ENCODE data around the gene ENKD1.

The ENKD1 gene

DNA sequence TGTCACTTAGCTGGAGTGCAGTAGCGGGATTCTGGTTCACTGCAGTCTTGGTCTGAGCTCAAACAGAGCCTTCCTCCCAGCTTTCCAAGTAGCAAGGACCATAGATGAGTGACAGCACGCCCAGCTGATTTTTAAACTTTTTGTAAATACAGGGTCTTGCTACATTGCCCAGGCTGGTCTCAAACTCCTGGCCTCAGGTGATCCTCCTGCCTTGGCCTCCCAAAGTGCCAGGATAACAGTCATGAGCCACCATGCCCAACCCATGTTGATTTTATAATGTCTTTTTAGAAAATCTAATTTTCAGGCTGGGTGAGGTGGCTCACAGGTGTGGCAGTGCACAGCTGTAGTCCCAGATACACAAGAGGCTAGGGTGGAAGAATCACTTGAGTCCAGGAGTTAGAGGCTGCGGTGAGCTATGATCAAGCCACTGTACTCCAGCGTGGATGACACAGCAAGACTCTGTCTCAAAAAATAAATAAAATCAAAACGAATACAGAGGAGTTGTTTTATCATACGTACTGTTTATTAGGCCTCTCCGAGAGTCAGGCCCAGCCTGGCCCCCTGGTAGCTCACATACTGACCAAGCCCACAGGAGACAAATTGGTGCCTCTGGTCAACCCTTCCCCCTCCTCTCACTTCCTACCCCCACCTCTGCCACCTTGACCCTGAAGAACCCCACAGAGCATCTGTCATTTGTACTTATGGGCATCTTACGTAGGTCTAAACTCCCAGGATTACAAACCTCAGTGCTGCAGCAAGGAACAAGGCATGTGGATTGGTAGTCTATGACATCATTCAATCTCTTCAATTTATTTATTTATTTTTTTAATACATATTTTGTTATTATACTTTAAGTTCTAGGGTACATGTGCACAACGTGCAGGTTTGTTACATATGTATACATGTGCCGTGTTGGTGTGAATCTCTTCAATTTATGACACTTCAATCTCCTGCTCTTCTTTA is 13.7 kb upstream of the ENKD1 start:
- no peak for DNase-seq (ENCODE audit: low spot score)

DNA sequence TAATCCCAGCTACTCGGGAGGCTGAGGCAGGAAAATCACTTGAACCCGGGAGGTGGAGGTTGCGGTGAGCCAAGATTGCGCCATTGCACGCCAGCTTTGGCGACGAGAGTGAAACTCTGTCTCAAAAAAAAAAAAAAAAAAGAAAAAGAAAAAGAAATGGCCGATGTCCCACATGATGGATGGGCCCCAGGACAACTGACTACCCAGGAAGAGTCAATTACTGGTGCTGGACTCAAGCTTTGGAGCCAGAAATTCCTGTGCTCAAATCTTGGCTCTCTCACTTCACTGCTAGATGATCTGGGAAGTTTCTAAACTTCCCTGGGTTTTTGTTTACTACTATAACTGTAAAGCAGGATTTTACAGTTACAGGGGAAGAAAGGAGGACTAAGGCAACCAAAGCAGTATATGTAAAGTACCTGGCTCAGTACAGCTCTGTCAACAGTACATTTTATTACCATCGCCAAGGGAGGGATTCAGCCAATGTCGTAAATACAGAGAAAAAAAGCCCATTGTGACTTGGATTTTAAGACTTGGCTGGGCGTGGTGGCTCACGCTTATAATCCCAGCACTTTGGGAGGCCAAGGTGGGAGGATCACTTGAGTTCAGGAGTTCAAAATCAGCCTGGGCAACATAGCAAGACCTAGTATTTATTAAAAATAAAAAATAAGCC is 11.9 kb upstream of the ENKD1 start:
- no peak for DNase-seq (ENCODE audit: low spot score)

DNA sequence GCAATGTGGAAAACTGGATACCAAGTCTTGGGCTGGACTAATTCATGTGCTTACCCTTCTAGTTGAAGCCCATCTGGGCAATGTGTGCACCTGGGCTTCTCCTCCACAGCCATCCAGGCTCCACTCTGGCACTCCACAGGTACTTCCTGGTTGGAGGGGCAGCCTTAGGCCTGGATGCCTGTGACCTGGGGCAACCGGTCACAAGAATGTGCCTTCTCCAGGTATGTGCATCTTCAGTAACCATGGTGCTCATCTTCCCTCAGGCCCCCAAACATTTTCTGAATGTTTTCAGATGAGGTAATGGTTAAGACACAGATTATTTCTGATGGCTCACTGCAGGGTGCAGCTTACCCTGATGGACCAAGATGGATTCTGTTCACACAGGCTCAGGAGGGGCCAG is 11.2 kb upstream of the ENKD1 start:
- no peak for DNase-seq (ENCODE audit: low spot score)

DNA sequence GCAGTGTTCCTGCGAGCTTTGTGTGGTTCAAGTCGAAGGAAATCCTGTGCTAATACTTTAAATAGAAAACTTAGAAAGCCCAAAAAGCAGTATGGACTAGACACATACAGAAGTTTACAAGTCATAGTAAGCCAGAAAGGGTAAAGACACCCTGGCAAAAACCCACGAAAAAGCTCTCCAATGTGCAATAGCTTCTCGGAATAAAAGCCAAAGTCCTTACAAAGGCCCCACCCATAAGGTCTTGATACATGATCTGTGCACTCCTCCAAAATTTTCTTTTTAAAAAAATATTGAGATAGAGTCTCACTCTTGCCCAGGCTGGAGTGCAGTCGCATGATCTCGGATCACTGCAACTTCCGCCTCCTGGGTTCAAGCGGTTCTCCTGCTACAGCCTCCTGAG is 10.4 kb upstream of the ENKD1 start:
- DNase-seq (ENCODE audit: low spot score), result no peak

DNA sequence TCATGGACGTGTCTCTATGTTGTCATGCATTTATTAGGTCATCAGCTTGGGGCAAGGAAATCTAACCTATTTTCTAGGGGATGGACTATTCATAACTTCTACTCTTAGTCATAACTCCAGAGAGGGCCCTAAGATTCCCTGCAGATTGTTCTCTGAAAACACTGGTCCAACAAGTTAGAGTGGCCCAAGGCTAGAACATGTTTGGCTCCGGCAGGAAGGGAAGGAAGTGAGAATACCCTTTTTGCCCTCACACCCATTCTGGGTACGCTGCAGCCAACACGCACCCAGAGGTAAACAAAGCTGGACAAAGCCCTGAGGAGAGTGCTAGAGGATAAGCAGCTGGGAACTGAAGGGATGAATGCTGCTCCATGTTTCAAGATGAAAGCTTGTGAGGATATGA is 10.0 kb upstream of the ENKD1 start:
- DNase-seq (ENCODE audit: low spot score), result no peak

DNA sequence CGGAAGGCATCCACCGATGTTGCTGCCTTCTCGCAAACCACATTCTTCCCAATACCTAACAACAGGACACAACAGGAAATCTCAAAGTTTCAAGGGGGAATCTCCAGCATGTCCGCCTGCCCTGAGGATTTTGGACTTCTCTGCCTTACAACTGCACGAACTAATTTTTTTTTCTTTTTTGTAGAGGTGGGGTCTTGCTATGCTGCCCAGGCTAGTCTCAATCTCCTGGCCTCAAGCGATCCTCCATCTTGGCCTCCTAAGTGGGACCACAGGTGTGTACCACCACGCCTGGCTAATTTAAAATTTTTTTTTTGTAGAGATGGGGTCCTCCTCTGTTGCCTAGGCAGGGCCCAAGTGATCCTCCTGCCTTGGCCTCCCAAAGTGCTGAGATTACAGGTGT is 9.4 kb upstream of the ENKD1 start:
- no peak for DNase-seq (ENCODE audit: low spot score)

DNA sequence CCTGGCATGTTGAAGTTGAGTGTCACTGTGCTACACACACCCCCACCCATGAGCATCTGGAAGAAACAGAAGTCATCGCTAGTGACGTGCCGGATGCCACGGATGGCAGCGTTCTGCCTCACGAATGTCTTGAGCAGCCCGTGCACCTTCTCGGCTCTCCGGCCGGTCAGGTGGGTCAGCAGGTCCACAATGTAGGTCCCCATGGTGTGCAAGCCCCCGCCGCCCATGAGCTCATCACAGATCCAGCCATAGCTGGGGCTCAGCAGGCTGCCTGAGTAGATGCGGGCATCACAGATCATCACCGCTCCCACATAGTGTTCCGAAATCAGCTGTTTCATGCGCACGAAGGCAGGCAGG is 9.0 kb upstream of the ENKD1 start:
- DNase-seq (ENCODE audit: low spot score), result no peak

DNA sequence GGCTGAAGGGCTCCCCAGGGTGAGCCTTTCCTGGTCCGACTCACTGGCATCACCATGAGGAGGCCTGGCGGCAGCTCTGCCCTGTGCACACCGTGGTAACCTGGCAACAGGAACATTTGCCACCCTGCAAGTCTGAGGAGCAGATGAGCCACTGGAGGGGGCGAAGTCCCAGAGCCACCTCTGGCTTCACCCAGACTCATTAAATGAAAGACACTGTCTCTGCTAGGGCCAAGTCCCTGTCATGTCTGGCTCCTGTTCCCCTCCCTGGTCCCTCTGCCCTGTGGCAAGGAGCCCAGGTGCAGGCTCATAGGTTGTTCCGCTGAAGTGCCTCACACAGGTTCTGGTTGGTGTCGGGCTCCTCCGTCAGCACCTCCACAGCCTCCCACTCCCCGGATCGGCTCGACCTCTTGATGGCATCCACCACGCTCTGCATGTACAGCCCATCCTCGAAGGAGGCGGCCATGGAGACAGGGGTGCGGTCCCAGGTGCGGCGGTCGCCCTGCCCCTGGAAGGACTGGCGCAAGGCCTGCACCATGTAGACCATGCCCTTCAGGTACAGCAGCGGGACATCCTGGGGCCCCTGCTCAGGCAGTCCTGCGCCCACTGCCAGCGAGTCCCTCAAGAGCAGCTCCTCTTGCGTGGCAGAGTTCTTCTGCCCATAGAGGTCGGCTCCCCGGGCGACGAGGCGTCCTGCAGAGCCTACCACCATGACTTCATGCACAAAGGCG is 8.5 kb upstream of the ENKD1 start:
- no peak for DNase-seq (ENCODE audit: low spot score)

DNA sequence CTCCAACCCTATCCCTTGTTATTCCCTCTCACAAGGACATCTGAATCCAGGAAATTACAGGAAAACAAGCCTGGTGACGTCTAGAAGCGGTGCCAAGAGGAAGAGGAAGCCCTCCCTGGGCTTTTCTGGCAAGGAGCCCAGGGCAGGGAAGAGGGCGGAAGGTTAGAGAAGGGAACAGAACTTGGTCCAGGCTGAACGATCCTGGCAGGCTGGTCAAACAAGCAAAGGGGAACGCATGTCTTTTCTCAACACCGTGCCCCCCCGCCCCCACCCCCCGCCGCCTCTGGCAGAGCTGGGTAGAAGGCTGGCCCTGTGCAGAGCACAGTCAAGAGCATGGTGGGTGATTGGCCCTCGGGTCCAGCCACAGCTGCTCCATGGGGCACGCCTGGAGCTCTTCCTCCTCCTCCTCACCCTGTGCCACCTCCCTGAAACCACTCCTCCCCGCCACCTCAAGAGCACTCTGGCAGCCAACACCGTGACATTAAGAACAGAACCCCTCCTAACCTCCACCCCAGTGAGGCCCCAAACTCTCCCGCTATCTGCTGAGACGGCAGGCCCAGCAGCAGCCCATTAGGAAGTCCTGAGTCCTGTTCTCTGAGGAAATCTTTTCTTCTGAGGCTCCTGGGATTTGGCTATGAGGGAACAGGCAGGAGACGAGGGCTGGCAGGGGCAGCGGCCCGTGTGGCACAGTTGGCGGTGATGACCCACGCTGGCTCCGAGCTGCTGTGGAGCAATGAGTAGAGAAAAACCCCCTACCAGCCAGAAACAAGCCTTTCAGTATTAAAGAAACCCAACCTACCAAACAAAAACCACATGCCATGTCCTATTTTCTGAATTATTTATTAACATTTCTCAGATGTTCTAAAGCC is 7.4 kb upstream of the ENKD1 start:
- peak; percentile 73 for DNase-seq (ENCODE audit: low spot score)

DNA sequence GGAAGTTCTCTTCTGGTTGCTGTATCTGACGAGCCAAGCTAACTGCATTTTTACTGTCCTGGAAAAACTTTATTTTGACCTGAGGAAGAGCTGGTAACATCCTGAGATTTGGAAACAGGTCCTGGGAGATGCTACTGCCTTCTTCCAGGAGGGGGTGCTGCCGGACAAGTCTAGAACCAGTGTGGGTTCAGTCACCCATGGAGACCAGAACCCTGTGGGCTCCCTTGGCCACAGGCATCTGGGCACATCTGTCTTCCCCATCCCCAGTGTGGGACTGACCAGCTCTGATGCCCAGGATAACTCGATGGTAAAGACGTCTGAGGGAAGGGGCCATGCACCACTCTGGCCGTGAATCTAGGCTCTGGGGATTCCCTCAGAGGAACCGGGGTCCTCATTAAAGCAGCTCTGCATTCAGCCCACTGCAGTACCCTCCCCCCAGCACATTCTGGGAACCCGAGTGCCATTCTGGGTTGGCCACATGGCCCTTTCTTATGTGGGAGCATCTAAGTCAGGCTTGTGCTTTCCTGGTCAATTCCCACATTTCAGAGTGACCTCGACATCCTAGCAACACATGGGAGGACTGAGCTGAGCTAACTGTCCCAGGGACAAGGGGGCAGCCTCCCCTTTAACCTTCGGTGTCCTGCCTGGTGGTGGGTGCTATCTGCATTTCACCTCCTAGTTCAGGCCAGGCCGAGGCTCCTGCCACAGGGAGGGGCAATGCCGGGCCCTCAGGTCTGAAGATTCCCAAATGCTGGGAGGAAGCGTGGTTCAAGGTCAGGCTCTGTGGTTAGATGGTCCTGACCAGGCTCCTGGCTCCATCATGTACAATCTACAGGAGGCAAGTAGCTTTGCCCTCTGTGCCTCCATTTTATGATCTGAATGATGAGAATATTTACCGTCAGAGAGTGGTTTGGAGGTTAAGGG is 6.5 kb upstream of the ENKD1 start:
- peak; percentile 89 for DNase-seq (ENCODE audit: low spot score)

DNA sequence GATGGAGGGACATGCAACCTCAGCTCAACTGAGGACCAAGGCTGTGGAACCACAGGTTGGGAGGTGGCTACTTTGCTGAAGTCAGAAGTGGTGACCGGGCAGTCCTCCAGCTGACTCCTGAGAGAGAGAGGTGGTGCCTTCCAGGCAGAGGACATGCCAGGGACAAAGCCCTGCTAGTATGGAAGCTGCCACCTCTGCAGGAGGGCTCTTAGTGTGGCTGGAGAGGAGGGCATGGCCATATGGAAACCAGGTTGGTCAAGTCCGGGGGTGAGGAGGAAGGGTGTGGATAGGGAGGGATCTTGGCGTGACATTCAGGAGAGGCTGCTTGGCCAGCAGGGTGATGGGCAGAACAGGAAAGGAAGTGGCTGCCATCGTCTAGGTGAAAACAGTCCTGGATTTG is 5.8 kb upstream of the ENKD1 start:
- DNase-seq (ENCODE audit: low spot score), result peak; percentile 98

DNA sequence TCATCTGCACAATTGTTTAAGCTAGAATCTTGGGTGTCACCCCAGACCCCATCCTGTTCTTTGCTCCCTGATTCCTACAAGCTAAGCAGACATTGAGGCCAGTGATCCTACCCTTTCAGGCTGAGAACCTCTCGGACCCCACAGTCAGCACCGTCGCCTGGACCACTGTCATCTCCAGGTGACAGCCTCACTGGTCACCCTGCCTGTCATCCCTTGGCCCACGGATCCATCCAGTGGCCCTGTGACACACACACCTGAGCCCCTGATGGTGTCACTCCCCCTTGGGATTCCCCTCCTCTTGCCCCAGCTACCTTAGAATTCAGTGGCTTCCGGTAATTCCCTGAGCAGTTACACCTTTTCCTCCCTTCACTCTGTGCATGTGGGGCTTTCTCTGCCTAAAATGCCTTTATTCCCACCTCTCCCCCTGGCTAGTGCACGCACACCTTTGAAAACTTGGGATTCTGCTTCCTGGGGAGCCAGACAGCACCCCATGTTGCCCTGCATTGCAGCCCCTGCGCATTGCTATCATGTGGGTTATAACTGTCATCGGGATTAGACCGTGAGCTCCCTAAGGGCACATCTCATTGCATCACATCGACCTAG is 3.0 kb upstream of the ENKD1 start:
- no peak for DNase-seq (ENCODE audit: low spot score)

DNA sequence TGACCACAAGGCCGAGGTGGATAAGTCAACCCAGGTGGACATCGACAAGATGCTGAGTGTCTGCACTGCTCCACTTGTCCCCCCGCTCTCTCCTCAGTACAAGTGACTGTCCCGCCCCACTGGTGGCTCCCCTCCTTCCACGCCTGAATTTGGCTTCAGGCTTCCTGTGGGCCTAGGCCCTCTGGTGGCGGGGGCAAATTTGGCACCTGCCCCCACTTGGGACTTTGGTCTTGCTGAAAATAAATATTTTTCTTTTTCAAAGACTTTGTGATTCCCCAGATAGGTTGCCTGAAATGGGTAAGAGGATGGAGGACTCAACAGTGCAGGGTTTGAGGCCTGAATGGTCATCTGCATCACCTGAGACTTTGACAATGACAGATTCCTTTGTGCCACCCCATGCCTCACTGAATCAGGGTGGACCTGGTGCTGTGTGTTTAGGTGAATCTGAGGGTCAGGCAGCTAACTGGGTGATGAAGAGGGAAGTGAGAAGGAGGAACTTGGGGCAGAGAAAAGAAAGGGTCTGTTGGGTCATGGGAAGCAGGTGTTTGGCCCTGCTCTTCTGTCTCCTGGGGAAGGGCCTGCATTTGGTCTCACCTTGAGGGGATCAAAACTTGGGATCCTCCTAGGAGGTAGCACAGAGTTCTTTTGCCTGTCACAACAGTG is 2.1 kb upstream of the ENKD1 start:
- DNase-seq (ENCODE audit: low spot score), result no peak

DNA sequence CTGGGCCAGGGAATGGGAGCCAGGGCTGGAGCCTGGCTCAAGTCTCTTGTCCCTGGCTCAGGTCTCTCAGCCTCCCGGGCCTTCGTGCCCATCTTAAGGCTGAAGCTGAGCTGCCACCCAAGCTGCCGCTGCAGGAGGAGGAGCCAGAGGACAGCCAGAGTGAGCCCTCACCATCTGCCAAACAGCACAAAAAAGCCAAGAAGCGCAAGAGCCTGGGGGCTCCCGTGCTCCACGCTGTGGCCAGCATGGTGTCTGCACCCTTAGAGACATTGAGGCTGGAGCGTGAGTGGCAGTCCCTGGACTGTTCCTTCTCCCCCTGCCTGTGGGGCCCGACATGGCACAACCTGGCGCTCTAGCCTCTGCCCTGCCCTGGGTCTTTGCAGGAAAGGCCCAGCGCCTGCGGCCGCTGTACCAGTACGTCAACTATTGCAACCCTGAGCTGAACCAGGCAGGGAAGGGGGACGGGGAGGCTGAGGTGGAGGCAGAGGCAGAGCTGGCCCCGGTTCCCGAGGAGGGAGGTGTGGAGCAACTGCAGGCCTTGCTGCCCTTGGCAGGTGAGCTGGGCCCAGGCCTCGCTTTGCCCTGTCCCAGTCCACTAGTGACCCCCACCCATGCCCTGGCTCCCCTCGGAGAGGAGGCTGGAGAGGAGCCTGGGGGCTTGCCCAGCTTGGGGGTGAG is 1.4 kb upstream of the ENKD1 start:
- peak; percentile 86 for DNase-seq (ENCODE audit: low spot score)

DNA sequence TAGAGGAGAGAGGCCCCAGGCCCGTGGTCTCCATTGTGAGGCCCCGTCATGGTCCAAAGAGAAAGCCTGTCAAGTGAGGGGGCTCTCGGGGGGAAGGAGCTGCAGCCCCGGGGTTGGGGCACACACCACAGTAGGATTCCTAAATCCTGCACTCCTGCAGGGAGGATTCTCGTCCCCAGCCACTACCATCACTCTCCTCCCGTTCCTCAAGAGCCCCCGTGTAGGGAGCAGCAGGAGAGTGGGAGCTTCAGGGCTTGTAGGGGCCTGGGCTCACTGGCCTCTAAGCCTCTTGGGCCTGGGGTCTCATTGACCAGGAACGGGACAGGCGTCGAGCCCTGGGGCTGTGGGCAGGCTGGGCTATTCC is 885 bp upstream of the ENKD1 start:
- DNase-seq (ENCODE audit: low spot score), result no peak

DNA sequence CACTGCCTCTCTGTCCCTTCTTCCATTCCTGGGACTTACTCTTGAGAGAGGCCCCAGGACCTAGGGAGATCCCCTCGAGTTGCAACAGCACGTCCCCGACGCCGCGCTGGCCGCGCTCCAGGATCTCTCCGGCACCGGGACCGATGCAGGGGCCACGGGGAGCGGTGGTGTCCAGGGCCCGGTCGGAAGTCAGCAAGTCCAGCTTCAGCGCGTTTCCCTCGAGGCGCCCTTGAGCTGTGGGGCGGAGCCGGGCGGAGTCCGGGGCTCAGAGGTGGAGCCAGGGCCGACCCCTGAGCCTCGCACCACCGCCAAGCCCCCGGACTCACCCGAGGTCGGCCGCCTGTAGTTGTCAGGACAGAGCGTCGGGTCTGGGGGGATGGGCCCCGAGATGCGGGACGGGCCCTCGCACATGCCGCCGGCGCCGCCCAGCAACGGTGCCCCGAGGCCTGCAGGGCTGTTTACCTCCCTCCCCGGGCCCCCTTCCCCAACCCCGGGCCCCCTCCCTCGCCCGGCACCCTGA is 458 bp downstream of the ENKD1 start:
- no peak for DNase-seq (ENCODE audit: low spot score)

DNA sequence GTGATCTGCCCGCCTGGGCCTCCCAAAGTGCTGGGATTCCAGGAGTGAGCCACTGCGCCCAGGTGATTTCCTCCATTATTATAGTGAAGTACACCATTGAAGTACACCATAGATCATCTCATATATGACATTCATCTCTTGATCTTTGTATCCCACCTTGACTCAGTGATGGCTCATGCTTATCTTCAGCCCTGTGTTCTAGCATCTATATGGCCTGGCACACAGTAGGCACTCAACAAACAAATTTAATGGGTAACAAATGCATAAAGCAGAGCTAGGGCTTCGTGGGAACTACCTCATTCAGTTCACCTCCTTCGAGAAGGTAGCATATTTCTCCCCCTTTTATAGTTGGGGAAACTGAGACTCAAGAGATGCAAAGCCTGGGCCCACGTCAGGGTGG is 952 bp downstream of the ENKD1 start:
- no peak for DNase-seq (ENCODE audit: low spot score)

DNA sequence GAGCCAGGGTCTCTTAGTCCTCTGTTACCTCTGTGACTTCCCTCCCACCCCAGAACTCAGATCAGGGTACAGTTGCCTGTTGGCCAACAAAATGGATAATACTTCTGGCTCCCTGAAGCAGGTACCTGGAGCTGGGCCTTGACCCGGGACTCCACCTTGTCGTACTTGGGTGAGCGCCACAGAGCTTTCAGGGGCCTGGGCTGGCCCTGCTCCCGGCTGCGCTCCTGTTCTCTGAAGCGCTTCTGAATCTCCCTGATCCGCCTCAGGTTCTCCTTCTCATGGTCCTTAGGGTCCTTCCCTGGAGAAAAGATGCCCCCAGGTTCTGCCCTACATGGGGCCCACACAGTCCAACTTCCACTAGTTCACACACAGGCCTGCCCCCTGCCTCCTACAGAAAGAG is 1.7 kb downstream of the ENKD1 start:
- DNase-seq (ENCODE audit: low spot score), result no peak

DNA sequence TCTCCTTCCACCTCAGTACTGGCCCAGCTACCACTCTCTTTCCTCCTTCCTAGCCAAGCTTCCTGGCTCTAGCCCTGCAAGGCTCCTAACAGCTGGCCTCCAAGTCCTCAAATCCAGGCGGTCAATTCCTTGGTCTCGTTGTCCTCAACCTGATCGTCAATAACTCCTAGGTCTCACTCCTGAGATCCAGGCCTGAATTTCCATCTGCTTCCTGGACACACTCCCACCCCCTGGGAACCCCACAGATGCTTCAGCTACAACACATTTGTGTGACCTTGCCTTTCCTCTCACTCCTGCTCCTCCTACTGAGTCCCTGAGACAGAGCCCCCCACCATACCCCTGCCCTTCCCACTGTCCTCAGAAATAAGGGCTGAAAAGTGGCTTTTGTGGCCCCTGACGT is 2.3 kb downstream of the ENKD1 start:
- peak; percentile 91 for DNase-seq (ENCODE audit: low spot score)

Measured in cerebellar cortex (tissue), 1 donor.